Astrocyte (in vitro differentiated cells and primary cell): ENCODE results near the gene KRT72.

ENCODE experiments used
- CTCF ChIP-seq: IDR thresholded peaks from 2 replicates; pipeline ENCODE4 v1.5.1; 2011; ENCODE audit warnings: low read depth, mild to moderate bottlenecking, inconsistent platforms, low read length, moderate library complexity; ENCODE audit not compliant: insufficient read depth
- EZH2 ChIP-seq: IDR thresholded peaks from 2 replicates; pipeline ENCODE4 v1.6.1; 2012; ENCODE audit warnings: mild to moderate bottlenecking, low read length, inconsistent platforms; ENCODE audit not compliant: insufficient read depth

- no peak for TF ChIP-seq CTCF
- TF ChIP-seq EZH2, result no peak
Observed at GRCh38 chr12:52581066-52581465, 20.2 kb downstream of the KRT72 start.
